K562 (cell line): ENCODE results near the gene UBE2H. TPM values are rescaled to one million over a fixed set of nuclear protein-coding genes. Genes with fewer than 3 reads are reported as not detected.

ENCODE experiments used
- ATAC-seq: fragments of 200-7000 bp; cut with Tn5 transposase; 3 replicates; pipeline ENCODE4 v1.9.1; 2020; ENCODE audit warnings: moderate library complexity
- BruUV-seq: library from RNA; stranded (reverse); fragments of 400-500 nt; replicated peaks from 2 replicates; lab custom pipeline; 2021; lab: Mats Ljungman, UMichigan
- CTCF ChIA-PET: fragments of 300-600 bp; formaldehyde crosslinking; extraction: SDS; loops from one replicate; lab custom pipeline; 2021; ENCODE audit warnings: low intra/inter-chr PET ratio; lab: Yijun Ruan, JAX
- POLR2A ChIA-PET: fragments of 300-600, 350-650 bp; sonication (Branson Sonifier 250); formaldehyde crosslinking; extraction: SDS; loops from one replicate; lab custom pipeline; 2021; ENCODE audit warnings: antibody characterized with exemption, inconsistent platforms; lab: Yijun Ruan, JAX
- DNase-seq, 4 experiments: peaks; one replicate each; pipeline versions ENCODE4 v3.0.0 to v3.0.0-alpha.2; 2011 to 2018; ENCODE audit warnings: low spot score in 3 of 4, mixed read lengths in 3 of 4; ENCODE audit errors: extremely low read depth in 1 of 4
- FAIRE-seq: peaks from 2 replicates; lab custom pipeline; 2011; peaks lifted over from hg19 to GRCh38; lab: Jason Lieb, UNC
- H2AFZ ChIP-seq: 2 replicates; pipeline ENCODE4 v1.6.0; 2011; ENCODE audit warnings: low read depth, low read length, control low read depth, inconsistent platforms
- H3K27ac ChIP-seq: fragments of 200-600 bp; 3 replicates; pipeline ENCODE4 v1.8.0; 2011; ENCODE audit warnings: low read depth, mild to moderate bottlenecking, control low read depth, inconsistent platforms, low read length, moderate library complexity, mixed read lengths; ENCODE audit errors: extremely low read depth
- H3K27me3 ChIP-seq, 2 experiments: fragments of 300-600 bp in 1 of 2; 2 replicates in 1 of 2; 3 replicates in 1 of 2; pipeline versions ENCODE4 v1.6.0 to v1.8.0; 2011; ENCODE audit warnings: inconsistent platforms in 2 of 2, low read length in 2 of 2, mild to moderate bottlenecking in 1 of 2, mixed read lengths in 1 of 2, moderate library complexity in 1 of 2; ENCODE audit not compliant: control insufficient read depth in 2 of 2, insufficient read depth in 2 of 2
- H3K36me3 ChIP-seq: fragments of 300-600 bp; 3 replicates; pipeline ENCODE4 v1.8.0; 2011; ENCODE audit warnings: mild to moderate bottlenecking, low read length, inconsistent platforms; ENCODE audit not compliant: control insufficient read depth, insufficient read depth
- H3K4me1 ChIP-seq, 2 experiments: fragments of 200-600 bp in 1 of 2; replicated peaks in 1 of 2; 2 replicates in 1 of 2; 3 replicates in 1 of 2; pipeline versions ENCODE4 v1.5.1 to v1.8.0; 2011; ENCODE audit warnings: inconsistent platforms in 2 of 2, low read length in 2 of 2, mild to moderate bottlenecking in 1 of 2, mixed read lengths in 1 of 2, moderate library complexity in 1 of 2; ENCODE audit not compliant: control insufficient read depth in 2 of 2, insufficient read depth in 2 of 2
- H3K4me2 ChIP-seq: 2 replicates; pipeline ENCODE4 v1.6.1; 2011; ENCODE audit warnings: low read length, control low read depth, inconsistent platforms, mixed read lengths; ENCODE audit not compliant: insufficient read depth
- H3K4me3 ChIP-seq: fragments of 200-600 bp; sonication (generic), shearing (Covaris generic); 2 replicates; pipeline ENCODE4 v1.5.1; 2016; ENCODE audit warnings: control low read depth, inconsistent platforms
- H3K79me2 ChIP-seq: fragments of 200-600 bp; 3 replicates; pipeline ENCODE4 v1.8.0; 2011; ENCODE audit warnings: low read length, inconsistent platforms; ENCODE audit not compliant: control insufficient read depth, insufficient read depth
- H3K9ac ChIP-seq, 2 experiments: 2 replicates each; pipeline versions ENCODE4 v1.6.0 to v1.6.1; 2011; ENCODE audit warnings: low read depth in 2 of 2, low read length in 2 of 2, control low read depth in 1 of 2, inconsistent platforms in 1 of 2, mild to moderate bottlenecking in 1 of 2, mixed read lengths in 1 of 2; ENCODE audit not compliant: insufficient read depth in 1 of 2
- H3K9me1 ChIP-seq: one replicate; pipeline ENCODE4 v1.6.0; 2011; ENCODE audit warnings: inconsistent platforms, mild to moderate bottlenecking, low read length, moderate library complexity; ENCODE audit not compliant: control insufficient read depth, insufficient read depth
- H3K9me3 ChIP-seq: replicated peaks from 2 replicates; pipeline ENCODE4 v1.5.1; 2011; ENCODE audit warnings: low read depth, low read length, inconsistent platforms; ENCODE audit not compliant: control insufficient read depth, insufficient read depth
- H4K20me1 ChIP-seq: replicated peaks from 2 replicates; pipeline ENCODE4 v1.6.1; 2011; ENCODE audit warnings: low read length, inconsistent platforms, mixed read lengths; ENCODE audit not compliant: control insufficient read depth, insufficient read depth
- ATF7 ChIP-seq: fragments of 450-650 bp; IDR thresholded peaks from 2 replicates; pipeline ENCODE4 v1.7.1; 2014; ENCODE audit warnings: mild to moderate bottlenecking, moderate library complexity
- BHLHE40 ChIP-seq: IDR thresholded peaks from 2 replicates; pipeline ENCODE4 v1.6.1; 2011; ENCODE audit warnings: low read length, improper control_type of control experiment
- ETV6 ChIP-seq, 3 experiments: fragments of 150-350 bp in 1 of 3; sonication (generic) in 1 of 3; formaldehyde crosslinking in 1 of 3; IDR thresholded peaks; 2 replicates each; pipeline versions ENCODE4 v1.6.1 to v1.8.0; 2014 to 2022; ENCODE audit warnings: borderline replicate concordance in 2 of 3, low read depth in 2 of 3, antibody characterized with exemption in 1 of 3, low read length in 1 of 3, mild to moderate bottlenecking in 1 of 3, missing genetic modification reagents in 1 of 3
- FOXJ2 ChIP-seq: fragments of 200-800 bp; sonication (Bioruptor generic); IDR thresholded peaks from 2 replicates; pipeline ENCODE4 v1.6.1; 2016; ENCODE audit warnings: missing genetic modification characterization, missing compliant biosample characterization
- HMBOX1 ChIP-seq: sonication (generic); IDR thresholded peaks from 2 replicates; pipeline ENCODE4 v1.6.1; 2016
- PHB2 ChIP-seq: fragments of 450-650 bp; IDR thresholded peaks from 2 replicates; pipeline ENCODE4 v1.6.1; 2017; ENCODE audit warnings: low read depth
- SRSF3 ChIP-seq: fragments of 200-400 bp; formaldehyde crosslinking; IDR thresholded peaks from 2 replicates; pipeline ENCODE4 v1.6.1; 2016; ENCODE audit warnings: mild to moderate bottlenecking, low read length, moderate library complexity; ENCODE audit not compliant: insufficient read depth
- TCF3 ChIP-seq: sonication (generic); formaldehyde crosslinking; IDR thresholded peaks from 2 replicates; pipeline ENCODE4 v1.4.0; 2020; ENCODE audit warnings: mild to moderate bottlenecking, missing genetic modification reagents
- THRB ChIP-seq: fragments of 450-650 bp; formaldehyde crosslinking; conservative IDR thresholded peaks from 2 replicates; pipeline ENCODE4 v1.4.0; 2022; ENCODE audit warnings: mild to moderate bottlenecking, missing genetic modification characterization
- USF2 ChIP-seq: sonication (generic); formaldehyde crosslinking; IDR thresholded peaks from 2 replicates; pipeline ENCODE4 v1.5.0; 2020; ENCODE audit warnings: missing genetic modification reagents
- ZNF239 ChIP-seq: fragments of 250-450 bp; sonication (Bioruptor Pico); IDR thresholded peaks from 2 replicates; pipeline ENCODE4 v1.4.0; 2020; ENCODE audit warnings: mild to moderate bottlenecking
- WGBS: fragments of 100-300 bp; shearing (Covaris generic); methylation state at CpG from one replicate; pipeline ENCODE4 v1.1.6; 2016; ENCODE audit warnings: low coverage, mixed read lengths; ENCODE audit not compliant: insufficient coverage; ENCODE audit errors: missing lambda C conversion rate; 5-methylcytosine and 5-hydroxymethylcytosine counted together
- in situ Hi-C: fragments of 300-500 bp; cut with MboI; formaldehyde crosslinking; loops from 4 replicates; pipeline ENCODE4 v1.15.0; 2018; ENCODE audit warnings: inconsistent platforms, mixed read lengths
- intact Hi-C: fragments of 100-400 bp; cut with micrococcal nuclease; formaldehyde crosslinking; loops from 2 replicates; pipeline ENCODE4 v1.14.2; 2022
- polyA plus RNA-seq, 8 experiments: library from polyadenylated mRNA; depleted of rRNA in 4 of 8; stranded (reverse) in 5 of 8; unstranded in 3 of 8; fragments of >200 nt; fragmentation: Nextera tagmentation in 2 of 8; fragmentation: Illumina TruSeq in 1 of 8; extraction: Ambion mirVana in 2 of 8; extraction: Trizol in 1 of 8; gene quantifications; 2 replicates each; pipeline versions ENCODE4 v1.2.1 to v1.2.3, GENCODE V29; 2011 to 2014; ENCODE audit warnings: inconsistent platforms in 1 of 8, missing spikeins in 1 of 8
- total RNA-seq, 7 experiments: library from RNA; depleted of rRNA in 6 of 7; stranded (reverse); fragments of >200 nt in 6 of 7; fragmentation: Illumina TruSeq in 2 of 7; extraction: Trizol in 2 of 7; gene quantifications; 2 replicates each; pipeline versions ENCODE4 v1.2.1 to v1.2.3, GENCODE V29; 2011 to 2021; ENCODE audit warnings: low replicate concordance in 1 of 7

Gene UBE2H
- total and polyA plus RNA-seq, 9 of the 15 experiments (the other 6 are each of a cell fraction or from before 2014, with no cell fraction given): 6.3 to 33.0 (median 13.3) TPM

- no peaks in the 10 kb centered on the region for H3K9me1 ChIP-seq
- no peaks in the 10 kb centered on the region for H3K36me3 ChIP-seq
- no peak overlapping the region for H3K9ac ChIP-seq
- DNase-seq (no peak), FAIRE-seq (no peak)
- intact Hi-C loops: no loop called here
- BruUV-seq: no TSS peak
- no peak overlapping the region for H3K4me2 ChIP-seq
- no peak overlapping the region for H3K4me3 ChIP-seq
- TF ChIP-seq SRSF3 (no peak), ZNF239 (CRISPR knock-in tag) (no peak), PHB2 (no peak)
- TF ChIP-seq, all 486 proteins: peak for 0
- Histone ChIP-seq H3K27me3 (no peaks in the 10 kb centered on the region), H3K4me1 (peaks cover 0 to 16% of the 10 kb centered on the region in 2 experiments; a peak in 4 of 5 replicates), H4K20me1 (no peaks in the 10 kb centered on the region), H3K27ac (no peak overlapping the region), H3K9me3 (no peaks in the 10 kb centered on the region), H2AFZ (no peak overlapping the region), H3K79me2 (no peaks in the 10 kb centered on the region)
- CTCF ChIA-PET: no interaction called here
- POLR2A ChIA-PET: interaction anchor here (0.6 to 5.2 kb wide), 6 partner anchors 8 to 45 kb away, joined by 3 to 20 read pairs (median 4); no protein-coding TSS in a partner anchor
- in situ Hi-C loops: no loop called here
- WGBS: 52% methylated on average over 11 of the region's 11 CpGs
- no peak for ATAC-seq
Observed at GRCh38 chr7:129907122-129907736, 45.5 kb downstream of the UBE2H start.

GRCh38 chr7:129906700-129907099 lies 46.1 kb downstream of the UBE2H start:
- H3K9me1 ChIP-seq: no peaks in the 10 kb centered on the region
- no peak overlapping the region for H2AFZ ChIP-seq
- ChIA-PET CTCF (no interaction called here), POLR2A (interaction anchor here (0.7 to 5.2 kb wide), 4 partner anchors 8 to 14 kb away, joined by 3 to 20 read pairs (median 4); no protein-coding TSS in a partner anchor)
- H3K9me3 ChIP-seq: no peaks in the 10 kb centered on the region
- no peaks in the 10 kb centered on the region for H3K36me3 ChIP-seq
- DNase-seq (no peak), FAIRE-seq (no peak), ATAC-seq (no peak)
- no peak overlapping the region for H3K27ac ChIP-seq
- in situ Hi-C loops: no loop called here
- no TSS peak for BruUV-seq
- H3K4me3 ChIP-seq: no peak overlapping the region
- no peaks in the 10 kb centered on the region for H3K27me3 ChIP-seq
- H3K9ac ChIP-seq: no peak overlapping the region
- 80% methylated on average over 5 of the region's 5 CpGs for WGBS
- H4K20me1 ChIP-seq: no peaks in the 10 kb centered on the region
- H3K4me2 ChIP-seq: no peak overlapping the region
- H3K79me2 ChIP-seq: no peaks in the 10 kb centered on the region
- intact Hi-C loops: no loop called here
- H3K4me1 ChIP-seq: peaks cover 0 to 16% of the 10 kb centered on the region in 2 experiments; a peak in 4 of 5 replicates
- TF ChIP-seq HMBOX1 (peak; percentile 30; the same call in 1 of the 2 replicates), USF2 (CRISPR knock-in tag) (no peak), ATF7 (no peak), ETV6 (IDR thresholded peaks at IDR 0.05; ENCODE audit: borderline replicate concordance in 1 of 2, low read depth in 2 of 2, low read length in 1 of 2) (no peak), ETV6 (CRISPR knock-in tag; IDR thresholded peaks at IDR 0.05; ENCODE audit: borderline replicate concordance) (no peak), THRB (no peak), FOXJ2 (tag) (0 out of 2 replicates have a peak, but pooled peaks have one; percentile 40), TCF3 (CRISPR knock-in tag) (no peak), BHLHE40 (no peak)
